ENCODE data around the gene PSMB2. TPM values are rescaled to one million over a fixed set of nuclear protein-coding genes. Genes with fewer than 3 reads are reported as not detected.

The PSMB2 gene
- total RNA-seq, 1 donor from 2014 or later, result 44.1 TPM

DNA sequence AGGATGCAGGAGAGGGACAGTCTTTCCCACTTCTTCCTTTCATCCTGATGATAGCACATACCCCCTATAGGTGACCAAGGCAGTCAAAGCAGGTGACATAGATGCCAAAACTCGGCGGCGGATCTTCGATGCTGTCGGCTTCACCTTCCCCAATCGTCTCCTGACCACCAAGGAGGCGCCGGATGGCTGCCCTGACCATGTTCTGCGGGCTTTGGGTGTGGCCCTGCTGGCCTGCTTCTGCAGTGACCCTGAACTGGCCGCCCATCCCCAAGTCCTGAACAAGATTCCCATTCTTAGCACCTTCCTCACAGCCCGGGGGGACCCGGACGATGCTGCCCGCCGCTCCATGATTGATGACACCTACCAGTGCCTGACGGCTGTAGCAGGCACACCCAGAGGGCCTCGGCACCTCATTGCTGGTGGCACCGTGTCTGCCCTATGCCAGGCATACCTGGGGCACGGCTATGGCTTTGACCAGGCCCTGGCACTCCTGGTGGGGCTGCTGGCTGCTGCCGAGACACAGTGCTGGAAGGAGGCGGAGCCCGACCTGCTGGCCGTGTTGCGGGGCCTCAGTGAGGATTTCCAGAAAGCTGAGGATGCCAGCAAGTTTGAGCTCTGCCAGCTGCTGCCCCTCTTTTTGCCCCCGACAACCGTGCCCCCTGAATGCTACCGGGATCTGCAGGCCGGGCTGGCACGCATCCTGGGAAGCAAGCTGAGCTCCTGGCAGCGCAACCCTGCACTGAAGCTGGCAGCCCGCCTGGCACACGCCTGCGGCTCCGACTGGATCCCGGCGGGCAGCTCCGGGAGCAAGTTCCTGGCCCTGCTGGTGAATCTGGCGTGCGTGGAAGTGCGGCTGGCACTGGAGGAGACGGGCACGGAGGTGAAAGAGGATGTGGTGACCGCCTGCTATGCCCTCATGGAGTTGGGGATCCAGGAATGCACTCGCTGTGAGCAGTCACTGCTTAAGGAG lies 80.8 kb downstream of the PSMB2 start:
- Histone ChIP-seq H3K9me3 (no peaks in the 10 kb centered on the region), H3K4me3 (no peak overlapping the region), H3K4me1 (peaks cover 21% of the 10 kb centered on the region)

DNA sequence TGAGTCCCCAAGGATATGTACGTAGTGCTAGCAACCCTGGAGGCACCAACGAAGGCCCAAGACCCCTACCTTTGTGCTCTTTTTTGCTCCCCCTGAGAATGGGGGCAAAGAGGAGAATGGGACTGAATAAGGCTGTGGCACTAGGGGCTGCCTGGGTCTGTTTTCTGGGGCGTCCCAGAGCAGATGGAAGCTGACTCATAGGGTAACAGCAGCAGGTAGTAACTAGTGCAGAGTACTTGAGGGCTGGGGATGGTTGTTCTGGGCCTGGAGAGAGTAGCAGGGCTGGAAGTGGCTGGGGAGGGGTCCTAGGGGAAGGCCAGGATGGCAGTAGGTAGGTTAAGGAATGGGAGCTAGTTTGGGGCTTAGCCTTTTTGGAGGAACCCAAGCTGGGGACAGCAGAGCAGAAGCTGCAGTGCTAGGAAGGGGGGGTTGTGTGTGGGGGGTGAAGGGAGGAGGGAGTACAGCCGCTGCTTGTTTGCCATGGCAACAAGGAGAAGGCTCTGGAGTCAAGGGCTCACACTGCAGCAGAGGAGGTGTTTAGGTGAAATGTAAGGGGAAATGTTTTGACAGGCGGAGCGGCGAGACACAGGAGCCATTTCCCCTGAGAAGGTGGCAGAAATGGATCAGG lies 81.9 kb downstream of the PSMB2 start:
- Histone ChIP-seq H3K4me3 (no peak overlapping the region), H3K36me3 (no peaks in the 10 kb centered on the region), H3K27ac (no peak overlapping the region), H3K27me3 (no peaks in the 10 kb centered on the region), H3K9me3 (no peaks in the 10 kb centered on the region), H3K4me1 (peaks cover 28% of the 10 kb centered on the region)
- DNase-seq, result no peak
- no peak for ATAC-seq
- TF ChIP-seq, protein P1, sequence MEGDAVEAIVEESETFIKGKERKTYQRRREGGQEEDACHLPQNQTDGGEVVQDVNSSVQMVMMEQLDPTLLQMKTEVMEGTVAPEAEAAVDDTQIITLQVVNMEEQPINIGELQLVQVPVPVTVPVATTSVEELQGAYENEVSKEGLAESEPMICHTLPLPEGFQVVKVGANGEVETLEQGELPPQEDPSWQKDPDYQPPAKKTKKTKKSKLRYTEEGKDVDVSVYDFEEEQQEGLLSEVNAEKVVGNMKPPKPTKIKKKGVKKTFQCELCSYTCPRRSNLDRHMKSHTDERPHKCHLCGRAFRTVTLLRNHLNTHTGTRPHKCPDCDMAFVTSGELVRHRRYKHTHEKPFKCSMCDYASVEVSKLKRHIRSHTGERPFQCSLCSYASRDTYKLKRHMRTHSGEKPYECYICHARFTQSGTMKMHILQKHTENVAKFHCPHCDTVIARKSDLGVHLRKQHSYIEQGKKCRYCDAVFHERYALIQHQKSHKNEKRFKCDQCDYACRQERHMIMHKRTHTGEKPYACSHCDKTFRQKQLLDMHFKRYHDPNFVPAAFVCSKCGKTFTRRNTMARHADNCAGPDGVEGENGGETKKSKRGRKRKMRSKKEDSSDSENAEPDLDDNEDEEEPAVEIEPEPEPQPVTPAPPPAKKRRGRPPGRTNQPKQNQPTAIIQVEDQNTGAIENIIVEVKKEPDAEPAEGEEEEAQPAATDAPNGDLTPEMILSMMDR (IDR thresholded peaks at IDR 0.05), result no peak
- intact Hi-C loops (cut with DNase I), result no loop called here

More for the DNA sequence above, 80.8 kb downstream of the PSMB2 start:
- no peak overlapping the region for H3K27ac ChIP-seq
- no peak for ATAC-seq
- no peaks in the 10 kb centered on the region for H3K36me3 ChIP-seq
- TF ChIP-seq, protein P1 (IDR thresholded peaks at IDR 0.05), result no peak
- H3K27me3 ChIP-seq, result no peaks in the 10 kb centered on the region
- DNase-seq, result no peak
- intact Hi-C loops (cut with DNase I), result loop anchor here (10.0 kb wide), 1 partner anchor 164 kb away; no protein-coding TSS in a partner anchor

DNA sequence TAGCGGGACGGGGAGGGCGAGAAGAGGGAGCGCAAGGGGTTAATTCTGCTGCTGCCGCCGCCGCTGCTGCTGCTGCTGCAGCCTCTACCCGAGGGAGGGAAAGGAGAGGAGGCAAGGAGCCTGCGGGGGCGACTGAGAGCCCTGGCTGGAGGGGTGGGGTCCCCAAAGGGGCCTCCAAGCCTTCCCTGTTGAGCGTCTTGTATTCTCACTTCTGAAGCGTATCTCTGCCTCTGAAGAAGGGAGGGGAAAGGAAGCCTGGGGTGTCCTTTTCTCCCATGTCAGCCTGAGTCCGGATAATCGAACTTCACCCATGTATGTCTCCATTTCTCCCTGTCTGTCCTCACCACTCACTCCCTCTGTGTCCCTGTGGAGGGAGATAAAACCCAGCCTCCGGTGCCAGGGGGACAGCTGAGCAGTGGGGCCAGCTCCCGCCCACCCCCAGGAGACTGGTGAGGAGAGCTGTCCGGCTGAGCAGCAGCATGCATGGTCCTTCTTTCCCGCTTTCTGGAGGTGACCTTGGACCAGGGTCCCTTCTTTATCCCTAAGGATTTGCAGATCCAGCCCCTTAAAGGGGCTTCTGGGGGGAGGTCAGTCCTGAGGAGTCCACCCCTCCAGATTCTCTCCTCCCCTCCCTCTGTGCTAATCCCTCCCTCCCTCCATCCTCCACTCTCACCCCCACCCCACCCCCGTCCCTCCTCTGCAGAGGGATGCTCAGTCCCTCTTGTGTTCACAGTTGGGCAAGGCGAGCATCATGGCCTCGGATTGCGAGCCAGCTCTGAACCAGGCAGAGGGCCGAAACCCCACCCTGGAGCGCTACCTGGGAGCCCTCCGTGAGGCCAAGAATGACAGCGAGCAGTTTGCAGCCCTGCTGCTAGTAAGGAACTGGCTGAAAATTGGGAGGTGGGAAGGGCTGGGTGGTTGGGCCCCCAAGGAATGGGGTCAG lies 82.7 kb downstream of the PSMB2 start:
- DNase-seq (no peak), ATAC-seq (no peak)
- peaks cover 36% of the 10 kb centered on the region for H3K4me1 ChIP-seq
- H3K27me3 ChIP-seq, result no peaks in the 10 kb centered on the region
- TF ChIP-seq, protein P1 (IDR thresholded peaks at IDR 0.05), result no peak
- no peaks in the 10 kb centered on the region for H3K9me3 ChIP-seq
- H3K4me3 ChIP-seq, result peak overlapping the region; percentile 97
- H3K27ac ChIP-seq, result peak overlapping the region; percentile 96
- H3K36me3 ChIP-seq, result peaks cover 5% of the 10 kb centered on the region
- intact Hi-C loops (cut with DNase I), result no loop called here

DNA sequence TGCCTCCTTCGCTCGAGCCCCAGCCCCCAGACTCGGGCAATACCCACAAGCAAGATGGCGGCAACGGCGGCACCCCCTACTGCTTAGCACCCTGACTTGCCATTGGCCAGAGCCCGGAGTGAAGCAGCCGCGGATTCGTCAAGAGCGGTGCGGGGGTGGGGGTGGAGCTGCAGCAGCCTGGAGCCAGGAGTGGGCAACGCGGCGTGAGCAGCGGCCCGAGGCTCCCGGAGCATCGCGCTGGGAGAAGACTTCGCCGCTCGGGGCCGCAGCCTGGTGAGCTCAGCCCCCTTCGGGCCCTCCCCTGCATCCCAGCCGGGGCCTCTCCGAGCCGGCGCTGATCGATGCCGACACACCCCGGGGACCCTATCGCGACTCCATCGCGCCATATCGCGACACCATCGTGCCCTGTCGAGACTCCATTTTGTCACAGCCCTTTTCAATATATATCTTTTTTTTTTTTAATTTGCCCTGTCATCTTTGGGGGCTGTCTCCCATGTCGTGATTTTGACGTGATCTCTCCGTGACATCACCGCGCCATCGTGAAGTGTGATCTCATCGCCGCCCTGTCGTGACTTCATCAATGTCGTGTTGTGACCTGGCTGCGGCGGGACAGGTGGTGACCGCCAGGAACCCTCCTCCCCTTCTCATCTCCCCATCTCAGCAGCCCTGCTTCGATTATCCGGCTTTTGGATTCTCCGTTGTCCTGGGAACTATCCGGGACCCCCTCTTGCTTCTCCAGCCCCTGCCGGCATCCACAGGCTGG lies 83.5 kb downstream of the PSMB2 start, which contains the start of gene NCDN:
Gene NCDN, plus strand, starts transcription at position 189 of the 763 bp plus-strand sequence. Its CDS starts 392 bp downstream, at position 581.
- peak within 1 kb of the TSS; percentile 97 for H3K4me3 ChIP-seq
- no peaks in the 10 kb centered on the region for H3K27me3 ChIP-seq
- peak; percentile 98 for DNase-seq
- intact Hi-C loops (cut with DNase I), result no loop called here
- H3K9me3 ChIP-seq, result no peaks in the 10 kb centered on the region
- H3K36me3 ChIP-seq, result peaks cover 12% of the 10 kb centered on the region
- peaks cover 39% of the 10 kb centered on the region for H3K4me1 ChIP-seq
- H3K27ac ChIP-seq, result peak within 1 kb of the TSS; percentile 96
- peak; percentile 95 for ATAC-seq
- TF ChIP-seq, protein P1 (IDR thresholded peaks at IDR 0.05), result no peak
